Parathyroid adenoma (tissue), 2 donors: ENCODE measurements around the gene BTRC.

Experiments
- H2AFZ ChIP-seq: fragments of 300-600 bp; sonication (generic); one replicate; pipeline ENCODE4 v1.7.0; 2017; ENCODE audit warnings: antibody characterized with exemption, mild to moderate bottlenecking
- H3K27ac ChIP-seq: fragments of 300-600 bp; sonication (generic); one replicate; pipeline ENCODE4 v1.7.0; 2017
- H3K27me3 ChIP-seq: fragments of 300-600 bp; sonication (generic); one replicate; pipeline ENCODE4 v1.7.0; 2017; ENCODE audit warnings: low read length; ENCODE audit not compliant: control insufficient read depth, insufficient read depth
- H3K36me3 ChIP-seq: fragments of 300-600 bp; sonication (generic); one replicate; pipeline ENCODE4 v1.7.0; 2017; ENCODE audit warnings: low read length; ENCODE audit not compliant: control insufficient read depth, insufficient read depth
- H3K4me1 ChIP-seq: fragments of 300-600 bp; sonication (generic); one replicate; pipeline ENCODE4 v1.7.0; 2017; ENCODE audit warnings: control low read depth
- H3K4me2 ChIP-seq: fragments of 300-600 bp; sonication (generic); one replicate; pipeline ENCODE4 v1.7.0; 2017; ENCODE audit warnings: low read length
- H3K4me3 ChIP-seq: fragments of 300-600 bp; sonication (generic); one replicate; pipeline ENCODE4 v1.7.0; 2017; ENCODE audit warnings: low read depth, low read length
- H3K79me2 ChIP-seq: fragments of 300-600 bp; sonication (generic); one replicate; pipeline ENCODE4 v1.7.0; 2017; ENCODE audit warnings: control low read depth
- H3K9ac ChIP-seq: fragments of 300-600 bp; sonication (generic); one replicate; pipeline ENCODE4 v1.7.0; 2017; ENCODE audit warnings: mild to moderate bottlenecking
- H3K9me3 ChIP-seq: fragments of 300-600 bp; sonication (generic); one replicate; pipeline ENCODE4 v1.7.0; 2017; ENCODE audit warnings: low read length; ENCODE audit not compliant: control insufficient read depth
- CTCF ChIP-seq: fragments of 300-600 bp; sonication (generic); IDR thresholded peaks from one replicate; pipeline ENCODE4 v1.7.0; 2017; ENCODE audit warnings: antibody characterized with exemption, mild to moderate bottlenecking
- donor health status: primary hyperparathyroidism.

The BTRC gene

GRCh38 chr10:101569622-101570427, 215.9 kb downstream of the BTRC start:
- Histone ChIP-seq H3K9ac (peak overlapping the region; percentile 80), H3K27me3 (peaks cover 14% of the 10 kb centered on the region), H3K36me3 (no peaks in the 10 kb centered on the region), H3K4me3 (peak overlapping the region; percentile 30), H3K27ac (no peak overlapping the region), H3K79me2 (no peaks in the 10 kb centered on the region), H2AFZ (peak overlapping the region; percentile 100), H3K4me1 (peaks cover 14% of the 10 kb centered on the region), H3K9me3 (no peaks in the 10 kb centered on the region), H3K4me2 (peak overlapping the region; percentile 64)
- TF ChIP-seq CTCF, result peak; percentile 93

- H3K4me3 ChIP-seq, result peak overlapping the region; percentile 30
- H3K9ac ChIP-seq, result peak overlapping the region; percentile 80
- peak overlapping the region; percentile 64 for H3K4me2 ChIP-seq
- peaks cover 8% of the 10 kb centered on the region for H3K27me3 ChIP-seq
- TF ChIP-seq CTCF, result no peak
- H3K9me3 ChIP-seq, result no peaks in the 10 kb centered on the region
- H3K27ac ChIP-seq, result peak overlapping the region; percentile 11
- no peaks in the 10 kb centered on the region for H3K36me3 ChIP-seq
- peak overlapping the region; percentile 100 for H2AFZ ChIP-seq
- peaks cover 14% of the 10 kb centered on the region for H3K4me1 ChIP-seq
- no peaks in the 10 kb centered on the region for H3K79me2 ChIP-seq
Measured at GRCh38 chr10:101570428-101571270, 216.7 kb downstream of the BTRC start.

- H3K36me3 ChIP-seq, result no peaks in the 10 kb centered on the region
- no peak overlapping the region for H3K4me2 ChIP-seq
- no peak overlapping the region for H2AFZ ChIP-seq
- H3K79me2 ChIP-seq, result no peaks in the 10 kb centered on the region
- no peaks in the 10 kb centered on the region for H3K9me3 ChIP-seq
- peaks cover 14% of the 10 kb centered on the region for H3K4me1 ChIP-seq
- no peak overlapping the region for H3K4me3 ChIP-seq
- TF ChIP-seq CTCF, result no peak
- peaks cover 8% of the 10 kb centered on the region for H3K27me3 ChIP-seq
- no peak overlapping the region for H3K27ac ChIP-seq
- H3K9ac ChIP-seq, result no peak overlapping the region
Measured at GRCh38 chr10:101571271-101571925, 217.4 kb downstream of the BTRC start.

- no peak for TF ChIP-seq CTCF
- no peak overlapping the region for H3K9ac ChIP-seq
- no peaks in the 10 kb centered on the region for H3K36me3 ChIP-seq
- no peak overlapping the region for H3K27ac ChIP-seq
- no peaks in the 10 kb centered on the region for H3K9me3 ChIP-seq
- no peak overlapping the region for H3K4me3 ChIP-seq
- peaks cover 8% of the 10 kb centered on the region for H3K27me3 ChIP-seq
- no peak overlapping the region for H3K4me2 ChIP-seq
- H3K4me1 ChIP-seq, result peaks cover 14% of the 10 kb centered on the region
- no peak overlapping the region for H2AFZ ChIP-seq
- H3K79me2 ChIP-seq, result no peaks in the 10 kb centered on the region
Measured at GRCh38 chr10:101572126-101572525, 218.2 kb downstream of the BTRC start.
